Dendritic cell treated with granulocyte-macrophage colony-stimulating factor and Interleukin-4, amounts not matched to agents 40 ng/mL and 50 ng/mL, for 4 days (primary cell): ENCODE measurements around the gene ZNF296.

Experiments
- H3K27ac Mint-ChIP-seq: one replicate; pipeline ENCODE4 v1.8.0; 2022; ENCODE audit warnings: mild to moderate bottlenecking, mixed read lengths
- H3K27me3 Mint-ChIP-seq: one replicate; pipeline ENCODE4 v1.8.0; 2022; ENCODE audit warnings: mild to moderate bottlenecking, mixed read lengths
- H3K36me3 Mint-ChIP-seq: one replicate; pipeline ENCODE4 v1.8.0; 2022; ENCODE audit warnings: low read depth, mixed read lengths
- H3K4me1 Mint-ChIP-seq: one replicate; pipeline ENCODE4 v1.8.0; 2022; ENCODE audit warnings: low read depth, mixed read lengths
- H3K4me3 Mint-ChIP-seq: one replicate; pipeline ENCODE4 v1.8.0; 2022; ENCODE audit warnings: mild to moderate bottlenecking, moderate library complexity, mixed read lengths
- H3K9me3 Mint-ChIP-seq: one replicate; pipeline ENCODE4 v1.8.0; 2022; ENCODE audit warnings: mixed read lengths
- intact Hi-C: fragments of 100-400 bp; cut with micrococcal nuclease; formaldehyde crosslinking; loops from one replicate; pipeline ENCODE4 v1.15.0; 2022

Gene ZNF296

DNA sequence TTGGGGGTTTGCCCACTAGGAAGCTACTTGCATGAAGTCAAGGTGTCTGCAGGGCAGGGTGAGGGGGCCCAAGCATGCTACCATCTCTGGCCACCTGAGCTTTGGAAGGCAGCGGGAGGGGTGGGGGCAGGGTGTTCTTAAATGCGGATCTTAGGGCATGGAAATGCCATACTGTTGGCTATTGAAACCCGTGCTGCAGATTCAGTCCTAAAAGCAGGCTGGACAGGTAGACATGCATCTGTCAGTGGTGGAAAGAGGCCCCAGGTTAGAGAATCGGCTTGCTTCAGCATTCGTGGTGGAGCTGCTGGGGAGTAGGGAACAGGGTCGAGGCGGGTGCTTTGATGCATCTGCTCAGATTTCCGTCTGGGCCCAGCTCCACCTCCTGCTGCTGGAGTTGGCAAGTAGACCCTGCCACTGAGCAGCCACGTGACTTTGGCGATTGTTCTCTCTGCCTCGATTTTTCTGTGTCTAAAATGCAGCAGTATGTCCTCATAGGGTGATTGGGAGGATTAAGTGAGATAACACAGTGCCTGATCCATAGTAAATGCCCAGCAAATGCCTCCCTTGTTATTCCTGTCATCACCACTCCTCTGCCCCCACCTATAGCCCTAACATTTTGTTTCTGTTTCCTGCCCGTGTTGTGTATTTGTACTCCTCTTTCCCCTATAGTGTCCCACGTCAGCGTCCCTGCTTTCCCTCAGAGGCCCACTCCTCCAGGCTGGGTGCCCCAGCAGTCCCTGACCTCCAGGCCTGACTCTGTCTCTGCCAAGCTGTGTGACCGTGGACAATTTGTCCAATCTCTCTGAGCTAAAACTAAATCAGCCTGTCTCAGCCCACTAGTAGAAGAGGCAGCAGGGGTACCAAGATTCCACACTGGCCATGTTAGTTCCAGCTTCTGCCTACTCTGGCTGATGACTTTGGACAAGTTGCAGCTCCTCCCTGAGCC, 22.5 kb upstream of the ZNF296 start:
- H3K9me3 Mint-ChIP-seq, result no peaks in the 10 kb centered on the region
- no peaks in the 10 kb centered on the region for H3K27me3 Mint-ChIP-seq
- H3K4me1 Mint-ChIP-seq, result peaks cover 86% of the 10 kb centered on the region
- peaks cover 48% of the 10 kb centered on the region for H3K36me3 Mint-ChIP-seq
- H3K27ac Mint-ChIP-seq, result peak overlapping the region; percentile 4
- no peak overlapping the region for H3K4me3 Mint-ChIP-seq
- intact Hi-C loops, result no loop called here

DNA sequence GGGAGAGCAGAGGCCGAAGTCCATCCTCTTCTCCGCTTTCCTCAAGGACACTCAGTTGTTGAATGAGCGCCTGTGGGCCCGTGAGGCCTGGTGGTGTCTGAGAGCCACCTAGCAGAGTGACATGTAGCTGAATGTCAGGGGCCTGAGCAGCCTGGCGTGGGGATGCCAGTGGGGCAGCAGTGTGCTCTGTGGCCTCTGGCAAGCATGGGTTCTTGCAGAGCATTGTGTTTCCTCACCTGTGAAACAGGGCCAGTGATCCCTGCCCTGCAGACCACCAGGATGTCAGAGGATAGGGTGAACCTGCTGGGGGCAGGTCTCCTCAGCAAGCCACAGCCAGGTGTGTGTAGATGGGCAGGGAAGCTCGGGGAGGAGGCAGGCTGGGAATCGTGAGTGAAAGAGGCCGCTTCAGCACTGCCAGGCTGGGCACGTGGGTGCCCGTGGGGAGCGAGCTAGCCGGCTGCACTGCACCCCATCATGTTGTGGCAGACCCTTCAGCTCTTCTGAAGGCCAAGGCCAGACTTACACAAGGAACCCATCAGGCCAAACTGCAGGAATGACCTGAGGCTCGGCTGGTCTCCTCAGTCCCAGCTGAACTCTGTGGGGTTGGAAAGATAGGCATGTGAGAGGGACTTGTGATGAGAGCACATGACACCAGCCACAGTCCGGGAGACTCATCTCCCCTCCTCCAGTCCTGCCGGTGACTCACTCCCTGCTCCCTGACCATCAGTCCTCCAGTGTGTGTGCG, 21.7 kb upstream of the ZNF296 start:
- Mint-ChIP-seq H3K4me1 (peaks cover 85% of the 10 kb centered on the region), H3K4me3 (no peak overlapping the region), H3K27ac (peak overlapping the region; percentile 43), H3K36me3 (peaks cover 56% of the 10 kb centered on the region), H3K27me3 (no peaks in the 10 kb centered on the region), H3K9me3 (no peaks in the 10 kb centered on the region)
- intact Hi-C loops, result no loop called here

DNA sequence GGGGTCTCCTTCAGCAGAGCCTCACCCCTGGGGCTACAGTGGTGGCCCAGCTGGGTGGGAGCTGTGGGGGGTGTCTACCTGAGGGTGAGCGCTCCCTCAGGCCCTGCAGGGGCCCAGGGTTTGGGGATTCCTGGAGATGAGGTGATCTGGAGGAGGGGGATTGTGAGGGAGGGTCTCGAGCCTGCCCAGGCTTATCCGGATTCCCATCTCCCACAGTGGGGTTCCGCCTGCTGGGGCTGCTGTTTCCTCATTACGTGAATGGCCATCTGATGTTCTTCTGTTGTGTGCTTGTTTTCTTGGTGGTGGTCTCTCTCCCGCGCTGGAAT, 21.1 kb upstream of the ZNF296 start:
- H3K4me3 Mint-ChIP-seq, result no peak overlapping the region
- H3K27me3 Mint-ChIP-seq, result no peaks in the 10 kb centered on the region
- no peaks in the 10 kb centered on the region for H3K9me3 Mint-ChIP-seq
- peaks cover 81% of the 10 kb centered on the region for H3K4me1 Mint-ChIP-seq
- intact Hi-C loops, result no loop called here
- peaks cover 62% of the 10 kb centered on the region for H3K36me3 Mint-ChIP-seq
- H3K27ac Mint-ChIP-seq, result peak overlapping the region; percentile 43

DNA sequence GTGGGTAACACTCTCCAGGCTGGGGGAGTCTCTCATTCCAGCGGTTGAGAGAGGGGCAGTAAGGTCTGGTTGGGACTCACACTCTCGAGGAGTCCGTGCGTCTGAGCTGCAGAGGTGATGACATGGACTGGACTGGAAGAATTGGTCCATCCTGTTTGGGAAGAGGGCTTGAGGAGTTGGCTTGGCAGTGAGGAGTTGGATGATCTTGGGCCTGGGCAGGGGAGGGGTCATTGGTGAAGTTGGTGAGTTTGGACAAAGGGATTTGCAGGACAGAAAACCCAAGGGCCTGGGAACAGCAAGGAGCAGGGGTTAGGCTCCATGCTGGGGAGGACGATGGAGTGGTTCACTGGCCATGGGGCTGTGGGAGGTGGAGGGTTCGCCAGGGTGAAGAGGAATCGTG, 20.4 kb upstream of the ZNF296 start:
- H3K27ac Mint-ChIP-seq, result peak overlapping the region; percentile 43
- no peaks in the 10 kb centered on the region for H3K27me3 Mint-ChIP-seq
- H3K4me3 Mint-ChIP-seq, result no peak overlapping the region
- no peaks in the 10 kb centered on the region for H3K9me3 Mint-ChIP-seq
- H3K36me3 Mint-ChIP-seq, result peaks cover 69% of the 10 kb centered on the region
- H3K4me1 Mint-ChIP-seq, result peaks cover 83% of the 10 kb centered on the region
- intact Hi-C loops, result no loop called here

DNA sequence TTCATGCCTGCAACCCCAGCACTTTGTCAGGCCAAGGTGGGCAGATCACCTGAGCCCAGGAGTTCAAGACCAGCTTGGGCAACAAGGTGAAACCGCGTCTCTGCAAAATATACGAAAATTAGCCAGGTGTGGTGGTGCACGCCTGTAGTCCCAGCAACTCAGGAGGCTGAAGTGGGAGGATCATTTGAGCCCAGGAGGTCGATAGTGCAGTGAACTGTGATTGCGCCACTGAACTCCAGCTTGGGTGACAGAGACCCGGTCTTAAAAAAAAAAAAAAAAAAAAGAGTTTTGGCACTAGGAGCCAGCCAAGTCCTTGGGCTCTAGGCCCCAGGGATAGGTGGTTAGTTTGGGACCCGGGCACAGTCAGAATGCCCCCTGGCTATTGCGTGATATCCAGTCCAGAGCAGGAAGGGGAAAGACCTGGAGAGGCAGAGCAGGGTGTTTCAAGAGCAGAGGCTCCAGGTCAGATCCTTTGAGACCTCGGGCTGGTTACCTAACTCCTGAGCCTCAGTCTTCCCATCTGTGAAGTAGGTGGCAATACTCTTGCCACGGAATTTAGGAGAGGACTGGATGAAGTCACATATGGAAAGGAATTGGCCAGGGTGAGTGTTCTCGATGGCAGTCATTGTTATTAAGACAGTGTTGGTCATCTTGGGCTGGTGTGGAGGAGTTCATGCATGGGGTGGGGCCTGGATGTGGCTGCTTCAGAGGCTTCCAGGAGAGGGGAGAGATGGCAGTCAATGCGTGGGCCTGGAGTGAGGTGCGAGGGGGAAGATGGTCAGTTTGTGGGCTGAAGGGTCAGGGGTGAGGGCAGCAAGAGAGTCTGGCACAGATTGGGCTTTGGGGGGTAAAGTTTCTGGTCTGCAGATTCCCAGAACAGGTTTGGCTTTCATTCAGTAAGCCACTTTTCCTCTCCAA, 19.5 kb upstream of the ZNF296 start:
- no peaks in the 10 kb centered on the region for H3K9me3 Mint-ChIP-seq
- intact Hi-C loops, result no loop called here
- H3K36me3 Mint-ChIP-seq, result peaks cover 75% of the 10 kb centered on the region
- peak overlapping the region; percentile 43 for H3K27ac Mint-ChIP-seq
- H3K27me3 Mint-ChIP-seq, result no peaks in the 10 kb centered on the region
- no peak overlapping the region for H3K4me3 Mint-ChIP-seq
- H3K4me1 Mint-ChIP-seq, result peaks cover 82% of the 10 kb centered on the region

DNA sequence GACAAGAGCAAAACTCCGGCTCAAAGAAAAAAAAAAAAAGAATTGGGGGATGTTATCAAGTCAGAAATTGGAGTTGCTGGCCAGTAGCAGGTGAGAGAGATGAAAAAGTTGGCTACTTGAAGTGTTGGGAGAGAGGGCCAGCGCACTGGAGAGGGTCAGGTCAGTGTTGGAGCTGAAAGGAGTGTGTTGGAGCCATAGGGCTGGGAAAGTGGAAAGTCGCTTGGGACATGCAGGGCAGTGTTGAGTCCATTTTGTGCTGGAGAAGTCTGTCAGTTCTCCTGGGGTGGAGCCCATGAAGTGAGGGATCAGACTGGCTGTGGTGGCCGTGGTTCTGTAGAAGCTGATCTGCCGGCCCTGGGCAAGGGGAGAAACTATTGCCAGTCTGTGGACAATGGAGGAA, 18.4 kb upstream of the ZNF296 start:
- H3K36me3 Mint-ChIP-seq, result peaks cover 77% of the 10 kb centered on the region
- H3K27ac Mint-ChIP-seq, result no peak overlapping the region
- peak overlapping the region; percentile 95 for H3K4me3 Mint-ChIP-seq
- intact Hi-C loops, result no loop called here
- no peaks in the 10 kb centered on the region for H3K9me3 Mint-ChIP-seq
- no peaks in the 10 kb centered on the region for H3K27me3 Mint-ChIP-seq
- H3K4me1 Mint-ChIP-seq, result peaks cover 79% of the 10 kb centered on the region

DNA sequence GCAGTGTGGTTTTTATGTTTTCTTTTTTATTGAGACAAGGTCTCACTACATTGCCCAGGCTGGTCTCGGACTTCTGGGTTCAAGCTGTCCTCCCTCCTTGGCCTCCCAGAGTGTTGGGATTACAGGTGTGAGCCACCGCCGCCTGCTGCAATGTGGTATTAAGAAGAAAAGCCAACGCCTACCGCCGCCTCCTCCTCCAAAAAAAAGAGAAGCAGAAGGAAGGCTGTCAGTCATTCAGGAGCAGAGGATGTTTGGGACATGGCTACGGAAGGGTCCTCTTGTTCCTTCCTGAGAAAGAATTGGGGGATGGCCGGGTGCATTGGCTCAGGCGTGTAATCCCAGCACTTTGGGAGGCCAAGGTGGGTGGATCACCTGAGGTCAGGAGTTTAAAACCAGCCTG, 17.9 kb upstream of the ZNF296 start:
- H3K27ac Mint-ChIP-seq, result peak overlapping the region; percentile 100
- H3K4me3 Mint-ChIP-seq, result peak overlapping the region; percentile 95
- H3K9me3 Mint-ChIP-seq, result no peaks in the 10 kb centered on the region
- H3K36me3 Mint-ChIP-seq, result peaks cover 72% of the 10 kb centered on the region
- peaks cover 73% of the 10 kb centered on the region for H3K4me1 Mint-ChIP-seq
- H3K27me3 Mint-ChIP-seq, result no peaks in the 10 kb centered on the region
- intact Hi-C loops, result no loop called here

DNA sequence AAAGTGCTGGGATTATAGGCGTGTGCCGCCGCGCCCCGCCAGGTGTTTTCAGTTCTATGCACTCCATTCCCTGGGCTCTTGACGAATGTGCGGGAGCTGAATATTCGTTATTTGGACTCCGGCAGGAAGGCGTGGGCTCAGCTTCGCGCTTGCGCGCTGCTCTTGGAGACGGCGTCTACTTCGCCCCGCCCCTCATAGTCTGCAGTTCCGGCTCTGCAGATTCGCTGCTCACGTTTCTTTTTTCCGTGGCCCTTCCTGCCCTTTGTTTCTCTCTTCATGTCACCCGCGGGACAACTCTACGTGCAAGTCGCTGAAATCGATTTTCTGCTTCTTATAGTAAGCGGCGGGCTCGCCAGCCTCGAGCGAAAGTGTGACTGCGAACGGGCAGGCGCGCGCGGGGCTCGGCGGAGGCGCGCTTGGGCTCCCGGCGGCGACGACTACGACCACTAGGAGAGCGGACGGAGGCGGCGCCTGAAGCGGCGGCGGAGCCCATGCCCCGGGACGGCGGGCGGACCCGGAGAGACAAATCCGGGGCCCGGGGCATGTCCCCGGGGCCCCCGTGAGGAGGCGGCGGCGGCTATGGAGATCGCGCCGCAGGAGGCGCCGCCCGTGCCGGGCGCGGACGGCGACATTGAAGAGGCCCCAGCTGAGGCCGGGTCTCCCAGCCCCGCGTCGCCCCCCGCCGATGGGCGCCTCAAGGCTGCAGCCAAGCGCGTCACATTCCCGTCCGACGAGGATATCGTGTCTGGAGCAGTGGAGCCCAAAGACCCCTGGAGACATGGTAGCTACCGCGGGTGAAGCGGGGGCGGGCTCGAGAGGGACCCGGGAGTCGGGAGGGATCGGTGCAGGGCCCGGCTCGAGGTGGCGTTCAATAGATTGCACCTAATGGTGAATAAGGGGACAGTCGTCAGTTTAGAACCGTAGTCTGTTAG, 16.7 kb upstream of the ZNF296 start, which contains the start of gene PPP1R37:
Gene PPP1R37 (plus strand): TSS at position 433 of the 932 bp plus-strand sequence. CDS start 147 bp downstream, at position 580.
- Mint-ChIP-seq H3K9me3 (no peaks in the 10 kb centered on the region), H3K36me3 (peaks cover 81% of the 10 kb centered on the region), H3K4me1 (peaks cover 68% of the 10 kb centered on the region), H3K4me3 (peak within 1 kb of the TSS; percentile 95), H3K27me3 (no peaks in the 10 kb centered on the region), H3K27ac (peak within 1 kb of the TSS; percentile 100)
- intact Hi-C loops, result no loop called here

DNA sequence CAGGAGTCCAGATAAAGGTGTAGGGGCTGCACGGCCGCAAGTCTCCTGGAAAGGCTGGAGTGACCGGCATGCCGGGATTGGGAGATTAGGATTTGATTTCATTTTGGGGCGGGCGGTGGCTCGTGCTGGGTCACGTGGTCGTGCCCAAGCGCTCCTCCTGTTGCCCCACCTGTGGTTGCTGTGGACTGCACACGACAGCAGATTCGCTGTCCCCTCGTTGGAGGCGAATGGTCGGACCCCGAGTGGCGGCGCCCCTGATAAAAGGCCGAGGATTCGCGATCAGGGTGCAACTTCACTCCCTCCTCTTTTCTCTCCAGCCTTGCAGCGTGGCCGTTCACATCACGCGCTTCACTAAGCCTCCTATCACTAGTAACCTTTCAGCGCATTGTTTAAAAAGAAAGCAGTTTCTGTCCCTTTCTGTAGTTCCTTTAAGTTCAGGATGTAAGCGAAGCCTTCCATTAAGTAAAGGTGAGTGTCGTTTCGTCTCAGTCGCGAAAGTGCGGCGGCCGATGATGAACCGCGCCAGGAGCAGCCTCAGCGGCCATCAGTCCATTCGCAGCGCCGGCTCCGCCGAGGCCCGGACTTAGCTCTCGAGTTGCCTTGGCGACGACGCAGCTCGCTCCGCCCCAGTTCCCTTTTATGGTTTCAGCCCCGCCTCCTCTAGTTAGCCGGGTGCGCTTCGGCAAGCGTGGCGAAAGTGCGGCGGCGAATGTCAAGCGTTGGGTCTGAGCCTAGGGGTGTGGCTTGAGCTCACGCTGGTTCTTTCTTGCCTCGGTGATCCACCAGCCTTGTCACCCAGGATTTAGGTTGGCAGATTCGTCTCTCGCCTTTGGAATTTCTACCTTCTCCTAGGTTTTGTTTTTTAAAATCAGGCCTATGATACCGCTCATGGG, 15.0 kb upstream of the ZNF296 start:
- no peaks in the 10 kb centered on the region for H3K27me3 Mint-ChIP-seq
- peaks cover 59% of the 10 kb centered on the region for H3K4me1 Mint-ChIP-seq
- peaks cover 84% of the 10 kb centered on the region for H3K36me3 Mint-ChIP-seq
- intact Hi-C loops, result loop anchor here (1.0 kb wide), 1 partner anchor 12 kb away; the partner anchor contains the start of gene GEMIN7
- H3K27ac Mint-ChIP-seq, result peak overlapping the region; percentile 100
- H3K4me3 Mint-ChIP-seq, result peak overlapping the region; percentile 95
- H3K9me3 Mint-ChIP-seq, result no peaks in the 10 kb centered on the region

DNA sequence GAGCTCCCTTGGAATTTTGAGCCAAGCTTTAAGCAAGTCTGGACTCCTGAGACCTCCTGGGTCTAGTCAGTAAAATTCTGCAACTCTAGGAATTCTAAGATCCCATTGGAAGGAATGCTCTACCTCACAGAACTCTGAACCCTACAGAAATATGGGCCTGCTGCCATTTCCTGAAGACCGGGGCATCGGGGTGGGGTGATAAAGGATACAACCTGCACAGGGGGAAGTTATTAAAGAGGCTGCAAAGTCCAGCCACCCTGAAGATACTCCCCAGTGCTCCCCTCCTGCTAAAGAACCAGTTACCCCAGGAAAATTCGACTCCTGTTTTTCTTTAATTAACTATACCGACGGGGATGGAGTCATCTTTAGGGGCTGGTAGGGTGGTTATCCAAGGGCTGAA, 14.3 kb upstream of the ZNF296 start:
- H3K4me3 Mint-ChIP-seq, result no peak overlapping the region
- no peak overlapping the region for H3K27ac Mint-ChIP-seq
- peaks cover 53% of the 10 kb centered on the region for H3K4me1 Mint-ChIP-seq
- intact Hi-C loops, result loop anchor here (1.0 kb wide), 1 partner anchor 11 kb away; the partner anchor contains the start of gene GEMIN7
- H3K27me3 Mint-ChIP-seq, result no peaks in the 10 kb centered on the region
- H3K9me3 Mint-ChIP-seq, result no peaks in the 10 kb centered on the region
- peaks cover 81% of the 10 kb centered on the region for H3K36me3 Mint-ChIP-seq

DNA sequence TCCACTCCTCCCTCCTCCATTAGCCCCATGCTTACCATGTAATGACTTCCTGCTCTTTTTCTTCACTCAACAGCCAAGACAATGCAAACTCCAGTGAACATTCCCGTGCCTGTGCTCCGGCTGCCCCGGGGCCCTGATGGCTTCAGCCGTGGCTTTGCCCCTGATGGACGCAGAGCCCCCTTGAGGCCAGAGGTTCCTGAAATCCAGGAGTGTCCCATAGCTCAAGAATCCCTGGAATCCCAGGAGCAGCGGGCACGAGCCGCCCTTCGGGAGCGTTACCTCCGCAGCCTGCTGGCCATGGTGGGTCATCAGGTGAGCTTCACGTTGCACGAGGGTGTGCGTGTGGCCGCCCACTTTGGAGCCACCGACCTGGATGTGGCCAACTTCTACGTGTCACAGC, 13.8 kb upstream of the ZNF296 start:
- H3K9me3 Mint-ChIP-seq, result no peaks in the 10 kb centered on the region
- peaks cover 79% of the 10 kb centered on the region for H3K36me3 Mint-ChIP-seq
- intact Hi-C loops, result no loop called here
- H3K27me3 Mint-ChIP-seq, result no peaks in the 10 kb centered on the region
- peaks cover 50% of the 10 kb centered on the region for H3K4me1 Mint-ChIP-seq
- no peak overlapping the region for H3K27ac Mint-ChIP-seq
- H3K4me3 Mint-ChIP-seq, result no peak overlapping the region

DNA sequence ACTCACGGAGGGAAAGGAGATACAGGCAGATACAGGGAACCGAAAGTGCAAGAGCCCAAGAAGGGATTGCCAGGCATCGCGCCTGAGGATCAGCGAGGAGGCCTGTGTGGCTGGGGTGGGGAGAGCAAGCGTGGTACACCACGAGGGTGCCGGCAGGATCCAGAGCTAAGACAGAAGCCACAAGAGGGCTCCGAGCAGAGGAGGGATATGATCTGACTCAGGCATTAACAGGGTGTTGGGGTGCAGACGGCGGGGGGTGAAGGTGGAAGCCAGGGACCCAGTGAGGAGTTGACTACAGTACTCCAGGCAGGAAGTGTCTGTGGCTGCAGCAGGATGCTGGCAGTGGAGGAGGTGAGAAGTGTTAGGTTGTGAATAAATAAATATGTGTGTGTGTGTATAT, 11.3 kb upstream of the ZNF296 start:
- Mint-ChIP-seq H3K27me3 (no peaks in the 10 kb centered on the region), H3K4me3 (peak overlapping the region; percentile 32), H3K9me3 (no peaks in the 10 kb centered on the region), H3K4me1 (peaks cover 31% of the 10 kb centered on the region), H3K36me3 (peaks cover 64% of the 10 kb centered on the region), H3K27ac (peak overlapping the region; percentile 62)
- intact Hi-C loops, result no loop called here
